Thoracic aorta (tissue), 2 donors: Measurements from ENCODE around the gene FAM171A1. TPM values are rescaled to one million over a fixed set of nuclear protein-coding genes. Genes with fewer than 3 reads are reported as not detected.

Experiments
- ATAC-seq: fragments of 150-250 bp; one replicate; pipeline ENCODE4 v1.8.0; 2017; ENCODE audit warnings: low read depth; ENCODE audit not compliant: insufficient number of reproducible peaks, low FRiP score
- DNase-seq: peaks from one replicate; pipeline ENCODE4 v3.0.0-alpha.2; 2020; ENCODE audit warnings: low spot score
- H3K27ac ChIP-seq, 2 donors: fragments of 200-600 bp; sonication (generic); 1 replicate in 1 of 2; 2 replicates in 1 of 2; pipeline ENCODE4 v1.5.1; 2016; ENCODE audit warnings: mild to moderate bottlenecking in 2 of 2, moderate library complexity in 2 of 2
- H3K27me3 ChIP-seq: fragments of 200-600 bp; sonication (generic); replicated peaks from 2 replicates; pipeline ENCODE4 v1.6.0; 2016; ENCODE audit warnings: mild to moderate bottlenecking; ENCODE audit not compliant: insufficient read depth
- H3K36me3 ChIP-seq: fragments of 200-600 bp; sonication (generic); one replicate; pipeline ENCODE4 v1.5.1; 2016
- H3K4me1 ChIP-seq, 2 donors: fragments of 200-600 bp; sonication (generic); 1 replicate in 1 of 2; 2 replicates in 1 of 2; pipeline versions ENCODE4 v1.5.1 to v1.6.0; 2016; ENCODE audit warnings: low read depth in 2 of 2, mild to moderate bottlenecking in 1 of 2; ENCODE audit not compliant: control insufficient read depth in 1 of 2
- H3K4me3 ChIP-seq: fragments of 200-600 bp; sonication (generic); 2 replicates; pipeline ENCODE4 v1.5.1; 2016; ENCODE audit warnings: mild to moderate bottlenecking
- H3K9me3 ChIP-seq: fragments of 200-600 bp; sonication (generic); 2 replicates; pipeline ENCODE4 v1.5.1; 2016
- CTCF ChIP-seq: fragments of 200-600 bp; sonication (generic); IDR thresholded peaks from one replicate; pipeline ENCODE4 v1.5.1; 2019; ENCODE audit warnings: antibody characterized with exemption
- total RNA-seq, 2 donors: library from RNA; depleted of rRNA; stranded (reverse); fragments of >200 nt; gene quantifications; one replicate each; pipeline versions ENCODE4 v1.1.0 to v1.2.3, GENCODE V29; 2016

FAM171A1 gene
- total RNA-seq, 2 donors from 2014 or later: 14.8 to 28.7 TPM

- DNase-seq (no peak), ATAC-seq (no peak)
- H3K36me3 ChIP-seq: no peaks in the 10 kb centered on the region
- no peak for TF ChIP-seq CTCF
- no peaks in the 10 kb centered on the region for H3K4me1 ChIP-seq
- no peak overlapping the region for H3K27ac ChIP-seq
- H3K27me3 ChIP-seq: no peaks in the 10 kb centered on the region
- H3K9me3 ChIP-seq: no peaks in the 10 kb centered on the region
- H3K4me3 ChIP-seq: no peak overlapping the region
Observed at GRCh38 chr10:15259136-15259535, 112.0 kb downstream of the FAM171A1 start.

GRCh38 chr10:15258255-15258654 lies 112.8 kb downstream of the FAM171A1 start:
- no peak overlapping the region for H3K4me3 ChIP-seq
- ATAC-seq (no peak), DNase-seq (no peak)
- no peaks in the 10 kb centered on the region for H3K4me1 ChIP-seq
- H3K36me3 ChIP-seq: no peaks in the 10 kb centered on the region
- no peaks in the 10 kb centered on the region for H3K27me3 ChIP-seq
- H3K27ac ChIP-seq: no peak overlapping the region
- no peaks in the 10 kb centered on the region for H3K9me3 ChIP-seq
- no peak for TF ChIP-seq CTCF

GRCh38 chr10:15255961-15256360 lies 115.1 kb downstream of the FAM171A1 start:
- Histone ChIP-seq H3K4me1 (no peaks in the 10 kb centered on the region), H3K36me3 (no peaks in the 10 kb centered on the region), H3K9me3 (no peaks in the 10 kb centered on the region), H3K27ac (no peak overlapping the region), H3K27me3 (no peaks in the 10 kb centered on the region), H3K4me3 (no peak overlapping the region)
- ATAC-seq: no peak
- no peak for TF ChIP-seq CTCF
- no peak for DNase-seq

- no peaks in the 10 kb centered on the region for H3K27me3 ChIP-seq
- TF ChIP-seq CTCF: no peak
- H3K4me3 ChIP-seq: no peak overlapping the region
- H3K27ac ChIP-seq: no peak overlapping the region
- DNase-seq: no peak
- H3K4me1 ChIP-seq: no peaks in the 10 kb centered on the region
- H3K36me3 ChIP-seq: no peaks in the 10 kb centered on the region
- ATAC-seq: no peak
- no peaks in the 10 kb centered on the region for H3K9me3 ChIP-seq
Observed at GRCh38 chr10:15254808-15255648, 116.1 kb downstream of the FAM171A1 start.

- H3K27ac ChIP-seq: no peak overlapping the region
Observed at GRCh38 chr10:15253951-15254807, 116.9 kb downstream of the FAM171A1 start.

More at GRCh38 chr10:15253951-15254807, 116.9 kb downstream of the FAM171A1 start:
- no peak for TF ChIP-seq CTCF
- ATAC-seq (no peak), DNase-seq (no peak)
- Histone ChIP-seq H3K9me3 (no peaks in the 10 kb centered on the region), H3K4me3 (no peak overlapping the region), H3K27me3 (no peaks in the 10 kb centered on the region), H3K36me3 (no peaks in the 10 kb centered on the region), H3K4me1 (no peaks in the 10 kb centered on the region)
